IPS-20b (cell line): ENCODE measurements around the gene SH3GL1.
A peak's percentile ranks its signal among the peaks of the same experiment; 100 is the strongest.

Experiments used
- H3K27ac ChIP-seq: one replicate; pipeline ENCODE4 v1.5.1; 2013; ENCODE audit warnings: low read length
- H3K27me3 ChIP-seq: 2 replicates; pipeline ENCODE4 v1.6.1; 2013; ENCODE audit warnings: mild to moderate bottlenecking, low read length, inconsistent platforms; ENCODE audit not compliant: insufficient read depth
- H3K36me3 ChIP-seq: 2 replicates; pipeline ENCODE4 v1.6.1; 2013; ENCODE audit warnings: low read depth, mild to moderate bottlenecking, inconsistent platforms, low read length, moderate library complexity; ENCODE audit not compliant: insufficient read depth
- H3K4me1 ChIP-seq: 2 replicates; pipeline ENCODE4 v1.6.1; 2013; ENCODE audit warnings: mild to moderate bottlenecking, control low read depth, inconsistent platforms, low read length, moderate library complexity; ENCODE audit not compliant: insufficient read depth
- H3K4me3 ChIP-seq: 2 replicates; pipeline ENCODE4 v1.5.1; 2013; ENCODE audit warnings: mild to moderate bottlenecking, low read length, inconsistent platforms
- H3K9ac ChIP-seq: 2 replicates; pipeline ENCODE4 v1.6.1; 2013; ENCODE audit warnings: low read depth, mild to moderate bottlenecking, inconsistent platforms, low read length, moderate library complexity
- H3K9me3 ChIP-seq: 2 replicates; pipeline ENCODE4 v1.6.1; 2013; ENCODE audit warnings: mild to moderate bottlenecking, low read depth, low read length, inconsistent platforms; ENCODE audit not compliant: insufficient read depth

The SH3GL1 gene

GRCh38 chr19:4400135-4400936 is at the start of gene SH3GL1:
Gene SH3GL1 (minus strand): TSS chr19:4400547. CDS start chr19:4400368, 179 bp downstream.
- peaks cover 32% of the 10 kb centered on the region for H3K36me3 ChIP-seq
- peak within 1 kb of the TSS; percentile 78 for H3K4me3 ChIP-seq
- H3K4me1 ChIP-seq = peaks cover 22% of the 10 kb centered on the region
- H3K9me3 ChIP-seq = no peaks in the 10 kb centered on the region
- H3K27ac ChIP-seq = peak within 1 kb of the TSS; percentile 54
- no peaks in the 10 kb centered on the region for H3K27me3 ChIP-seq
- H3K9ac ChIP-seq = peak within 1 kb of the TSS; percentile 73

GRCh38 chr19:4449639-4450028 is 49.3 kb upstream of the SH3GL1 start:
- H3K4me3 ChIP-seq = no peak overlapping the region
- peaks cover 48% of the 10 kb centered on the region for H3K36me3 ChIP-seq

GRCh38 chr19:4449022-4449638 is 48.8 kb upstream of the SH3GL1 start:
- H3K9me3 ChIP-seq = no peaks in the 10 kb centered on the region
- H3K4me1 ChIP-seq = no peaks in the 10 kb centered on the region
- H3K36me3 ChIP-seq = peaks cover 53% of the 10 kb centered on the region
- H3K27ac ChIP-seq = no peak overlapping the region
- no peak overlapping the region for H3K4me3 ChIP-seq
- no peaks in the 10 kb centered on the region for H3K27me3 ChIP-seq
- no peak overlapping the region for H3K9ac ChIP-seq

More at GRCh38 chr19:4449639-4450028, 49.3 kb upstream of the SH3GL1 start:
- no peaks in the 10 kb centered on the region for H3K4me1 ChIP-seq
- H3K9me3 ChIP-seq = no peaks in the 10 kb centered on the region
- no peaks in the 10 kb centered on the region for H3K27me3 ChIP-seq
- H3K27ac ChIP-seq = no peak overlapping the region
- no peak overlapping the region for H3K9ac ChIP-seq

GRCh38 chr19:4448147-4448985 is 48.0 kb upstream of the SH3GL1 start:
- no peak overlapping the region for H3K9ac ChIP-seq
- no peaks in the 10 kb centered on the region for H3K27me3 ChIP-seq
- H3K4me1 ChIP-seq = no peaks in the 10 kb centered on the region
- H3K9me3 ChIP-seq = no peaks in the 10 kb centered on the region
- no peak overlapping the region for H3K27ac ChIP-seq
- no peak overlapping the region for H3K4me3 ChIP-seq
- H3K36me3 ChIP-seq = peaks cover 57% of the 10 kb centered on the region

- Histone ChIP-seq H3K4me3 (no peak overlapping the region), H3K9ac (no peak overlapping the region), H3K27me3 (no peaks in the 10 kb centered on the region), H3K36me3 (peaks cover 61% of the 10 kb centered on the region), H3K9me3 (no peaks in the 10 kb centered on the region), H3K4me1 (no peaks in the 10 kb centered on the region), H3K27ac (no peak overlapping the region)
These were observed 47.2 kb upstream of the SH3GL1 start for GRCh38 chr19:4447327-4448146.

- no peak overlapping the region for H3K27ac ChIP-seq
These were observed 46.4 kb upstream of the SH3GL1 start for GRCh38 chr19:4446704-4447200.

GRCh38 chr19:4445963-4446703 is 45.8 kb upstream of the SH3GL1 start:
- Histone ChIP-seq H3K27ac (no peak overlapping the region), H3K9ac (no peak overlapping the region), H3K27me3 (no peaks in the 10 kb centered on the region), H3K4me1 (no peaks in the 10 kb centered on the region), H3K9me3 (no peaks in the 10 kb centered on the region), H3K36me3 (peaks cover 53% of the 10 kb centered on the region), H3K4me3 (no peak overlapping the region)

More at GRCh38 chr19:4446704-4447200, 46.4 kb upstream of the SH3GL1 start:
- peaks cover 59% of the 10 kb centered on the region for H3K36me3 ChIP-seq
- no peak overlapping the region for H3K4me3 ChIP-seq
- no peaks in the 10 kb centered on the region for H3K4me1 ChIP-seq
- H3K27me3 ChIP-seq = no peaks in the 10 kb centered on the region
- no peak overlapping the region for H3K9ac ChIP-seq
- no peaks in the 10 kb centered on the region for H3K9me3 ChIP-seq

- Histone ChIP-seq H3K36me3 (peaks cover 62% of the 10 kb centered on the region), H3K9me3 (no peaks in the 10 kb centered on the region), H3K27me3 (no peaks in the 10 kb centered on the region), H3K4me1 (no peaks in the 10 kb centered on the region), H3K9ac (no peak overlapping the region), H3K4me3 (no peak overlapping the region), H3K27ac (no peak overlapping the region)
These were observed 44.7 kb upstream of the SH3GL1 start for GRCh38 chr19:4444765-4445741.

GRCh38 chr19:4443966-4444764 is 43.8 kb upstream of the SH3GL1 start:
- no peak overlapping the region for H3K9ac ChIP-seq
- H3K27me3 ChIP-seq = no peaks in the 10 kb centered on the region
- H3K27ac ChIP-seq = no peak overlapping the region
- no peaks in the 10 kb centered on the region for H3K4me1 ChIP-seq
- no peaks in the 10 kb centered on the region for H3K9me3 ChIP-seq
- H3K4me3 ChIP-seq = no peak overlapping the region
- H3K36me3 ChIP-seq = peaks cover 66% of the 10 kb centered on the region
